MM.1S (cell line): Measurements from ENCODE around the gene HS3ST4.

Experiments
- DNase-seq: peaks from one replicate; pipeline ENCODE4 v3.0.0-alpha.2; 2015
- H2AFZ ChIP-seq: fragments of 300-600 bp; sonication (generic); 2 replicates; pipeline ENCODE4 v1.6.0; 2016; ENCODE audit warnings: antibody characterized with exemption, low read length
- H3F3A ChIP-seq: fragments of 300-600 bp; sonication (generic); 2 replicates; pipeline ENCODE4 v1.6.1; 2016; ENCODE audit warnings: mild to moderate bottlenecking, antibody characterized with exemption, low read length, moderate library complexity, mixed read lengths; ENCODE audit not compliant: insufficient read depth
- H3K27ac ChIP-seq: fragments of 300-600 bp; sonication (generic); 2 replicates; pipeline ENCODE4 v1.5.1; 2016; ENCODE audit warnings: mild to moderate bottlenecking, low read length
- H3K27me3 ChIP-seq: fragments of 300-600 bp; sonication (generic); replicated peaks from 2 replicates; pipeline ENCODE4 v1.6.0; 2016; ENCODE audit warnings: low read length; ENCODE audit not compliant: insufficient read depth
- H3K36me3 ChIP-seq: fragments of 300-600 bp; sonication (generic); replicated peaks from 2 replicates; pipeline ENCODE4 v1.6.1; 2016; ENCODE audit warnings: mild to moderate bottlenecking, low read length, mixed read lengths; ENCODE audit not compliant: insufficient read depth
- H3K4me1 ChIP-seq: fragments of 300-600 bp; sonication (generic); 2 replicates; pipeline ENCODE4 v1.6.1; 2016; ENCODE audit warnings: low read length, mixed read lengths
- H3K4me2 ChIP-seq: fragments of 300-600 bp; sonication (generic); 2 replicates; pipeline ENCODE4 v1.6.0; 2016; ENCODE audit warnings: low read depth, low read length
- H3K4me3 ChIP-seq: fragments of 300-600 bp; sonication (generic); 2 replicates; pipeline ENCODE4 v1.5.1; 2016; ENCODE audit warnings: low read length, mixed read lengths
- H3K79me2 ChIP-seq: fragments of 300-600 bp; sonication (generic); 2 replicates; pipeline ENCODE4 v1.6.1; 2016; ENCODE audit warnings: mixed run types, low read length, mixed read lengths
- H3K9ac ChIP-seq: fragments of 300-600 bp; sonication (generic); 2 replicates; pipeline ENCODE4 v1.6.1; 2016; ENCODE audit warnings: low read length, mixed read lengths
- H3K9me2 ChIP-seq: fragments of 300-600 bp; sonication (generic); replicated peaks from 2 replicates; pipeline ENCODE4 v1.6.1; 2016; ENCODE audit warnings: mild to moderate bottlenecking, low read length, mixed read lengths; ENCODE audit not compliant: insufficient read depth
- H3K9me3 ChIP-seq: fragments of 300-600 bp; sonication (generic); replicated peaks from 2 replicates; pipeline ENCODE4 v1.6.1; 2016; ENCODE audit warnings: mild to moderate bottlenecking, low read length, mixed read lengths; ENCODE audit not compliant: insufficient read depth
- H4K20me1 ChIP-seq: fragments of 300-600 bp; sonication (generic); 2 replicates; pipeline ENCODE4 v1.6.1; 2016; ENCODE audit warnings: mild to moderate bottlenecking, low read length, moderate library complexity, mixed read lengths; ENCODE audit not compliant: insufficient read depth
- EZH2 ChIP-seq: fragments of 300-600 bp; sonication (generic); optimal IDR thresholded peaks from 2 replicates; pipeline ENCODE3; 2017; ENCODE audit warnings: low read depth, mild to moderate bottlenecking, antibody characterized with exemption, low read length, mixed read lengths
- EZH2phosphoT487 ChIP-seq: fragments of 300-600 bp; sonication (generic); IDR thresholded peaks from 2 replicates; pipeline ENCODE4 v1.6.1; 2018; ENCODE audit warnings: antibody characterized with exemption, low read length
- TF ChIP-seq, protein P1 (sequence below): fragments of 300-600 bp; sonication (generic); IDR thresholded peaks from 2 replicates; pipeline ENCODE4 v1.5.1; 2016; ENCODE audit warnings: antibody characterized with exemption, low read length, mixed read lengths

HS3ST4 gene

DNA sequence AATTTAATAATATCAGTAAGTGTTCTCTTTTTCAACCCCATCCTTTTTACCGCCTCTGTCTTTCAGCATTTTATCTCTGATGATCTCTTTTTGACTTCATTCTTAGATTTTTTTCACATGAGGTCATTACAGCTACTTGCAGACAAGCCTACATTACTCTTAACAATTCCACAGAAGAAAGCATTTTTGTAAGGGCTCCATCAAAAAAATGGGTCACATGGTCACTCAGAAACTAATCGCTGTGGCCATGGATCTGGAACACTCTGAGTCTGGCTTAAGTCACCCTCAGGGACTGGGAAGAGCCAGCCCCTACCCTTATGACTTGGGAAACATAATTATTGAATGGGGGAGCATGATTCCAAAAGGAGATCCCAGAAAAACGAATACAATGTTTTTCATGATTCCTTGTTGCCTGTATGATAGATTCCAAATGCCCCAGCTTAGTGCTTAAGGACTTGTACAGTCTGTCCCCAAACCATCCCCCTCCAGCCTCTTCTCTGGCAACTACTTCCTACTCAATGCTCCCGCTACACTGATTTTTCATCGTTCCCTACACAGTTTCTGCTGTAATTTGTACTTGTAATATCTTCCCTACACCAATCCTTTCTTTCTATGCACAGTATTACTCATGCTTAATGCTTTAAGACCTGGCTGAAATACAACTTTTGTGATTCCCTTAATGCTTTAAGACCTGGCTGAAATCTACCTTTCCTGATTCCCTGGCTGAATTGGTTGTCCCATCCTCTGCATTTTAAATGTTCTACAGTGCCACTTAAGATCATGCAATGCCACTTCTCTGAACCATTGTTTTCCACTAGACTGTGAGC is 457.8 kb downstream of the HS3ST4 start:
- Histone ChIP-seq H3K9me2 (no peaks in the 10 kb centered on the region), H3F3A (no peaks in the 10 kb centered on the region), H3K36me3 (no peaks in the 10 kb centered on the region), H3K27ac (no peak overlapping the region), H3K9me3 (no peaks in the 10 kb centered on the region), H3K4me1 (no peaks in the 10 kb centered on the region), H3K4me2 (no peak overlapping the region), H2AFZ (no peak overlapping the region), H3K79me2 (no peaks in the 10 kb centered on the region), H3K27me3 (no peaks in the 10 kb centered on the region), H3K4me3 (no peak overlapping the region), H3K9ac (no peak overlapping the region), H4K20me1 (no peaks in the 10 kb centered on the region)
- TF ChIP-seq, protein P1, sequence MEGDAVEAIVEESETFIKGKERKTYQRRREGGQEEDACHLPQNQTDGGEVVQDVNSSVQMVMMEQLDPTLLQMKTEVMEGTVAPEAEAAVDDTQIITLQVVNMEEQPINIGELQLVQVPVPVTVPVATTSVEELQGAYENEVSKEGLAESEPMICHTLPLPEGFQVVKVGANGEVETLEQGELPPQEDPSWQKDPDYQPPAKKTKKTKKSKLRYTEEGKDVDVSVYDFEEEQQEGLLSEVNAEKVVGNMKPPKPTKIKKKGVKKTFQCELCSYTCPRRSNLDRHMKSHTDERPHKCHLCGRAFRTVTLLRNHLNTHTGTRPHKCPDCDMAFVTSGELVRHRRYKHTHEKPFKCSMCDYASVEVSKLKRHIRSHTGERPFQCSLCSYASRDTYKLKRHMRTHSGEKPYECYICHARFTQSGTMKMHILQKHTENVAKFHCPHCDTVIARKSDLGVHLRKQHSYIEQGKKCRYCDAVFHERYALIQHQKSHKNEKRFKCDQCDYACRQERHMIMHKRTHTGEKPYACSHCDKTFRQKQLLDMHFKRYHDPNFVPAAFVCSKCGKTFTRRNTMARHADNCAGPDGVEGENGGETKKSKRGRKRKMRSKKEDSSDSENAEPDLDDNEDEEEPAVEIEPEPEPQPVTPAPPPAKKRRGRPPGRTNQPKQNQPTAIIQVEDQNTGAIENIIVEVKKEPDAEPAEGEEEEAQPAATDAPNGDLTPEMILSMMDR = no peak
- TF ChIP-seq EZH2phosphoT487 (no peak), EZH2 (no peak)
- no peak for DNase-seq

DNA sequence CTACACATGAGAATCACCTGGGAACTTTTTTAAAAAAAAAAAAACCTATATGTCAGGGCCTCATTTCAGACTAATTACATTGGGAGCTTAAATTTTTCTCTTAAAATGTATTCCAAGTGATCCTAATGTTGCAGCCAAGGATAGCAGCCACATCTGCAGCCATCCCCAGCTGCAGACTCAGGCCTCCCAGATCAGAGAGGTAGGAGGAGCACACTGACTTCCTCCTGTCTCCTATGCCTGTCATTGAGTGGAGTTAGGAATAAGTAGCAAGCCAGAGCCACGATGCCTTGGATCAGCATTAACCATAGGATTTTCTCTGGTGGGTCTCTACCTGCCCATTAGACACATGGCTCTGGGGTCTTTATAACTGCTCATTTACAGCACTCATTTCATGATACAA is 463.5 kb downstream of the HS3ST4 start:
- TF ChIP-seq EZH2phosphoT487 = no peak
- TF ChIP-seq, protein P1 = no peak
- no peak for TF ChIP-seq EZH2
- H3K4me1 ChIP-seq = no peaks in the 10 kb centered on the region
- H3K4me2 ChIP-seq = no peak overlapping the region
- no peaks in the 10 kb centered on the region for H3K9me3 ChIP-seq
- no peaks in the 10 kb centered on the region for H3K79me2 ChIP-seq
- H3K27ac ChIP-seq = no peak overlapping the region
- H3F3A ChIP-seq = no peaks in the 10 kb centered on the region
- H2AFZ ChIP-seq = no peak overlapping the region
- no peak overlapping the region for H3K9ac ChIP-seq
- H3K4me3 ChIP-seq = no peak overlapping the region
- no peaks in the 10 kb centered on the region for H3K9me2 ChIP-seq
- no peak for DNase-seq
- H4K20me1 ChIP-seq = no peaks in the 10 kb centered on the region
- no peaks in the 10 kb centered on the region for H3K36me3 ChIP-seq
- H3K27me3 ChIP-seq = no peaks in the 10 kb centered on the region

DNA sequence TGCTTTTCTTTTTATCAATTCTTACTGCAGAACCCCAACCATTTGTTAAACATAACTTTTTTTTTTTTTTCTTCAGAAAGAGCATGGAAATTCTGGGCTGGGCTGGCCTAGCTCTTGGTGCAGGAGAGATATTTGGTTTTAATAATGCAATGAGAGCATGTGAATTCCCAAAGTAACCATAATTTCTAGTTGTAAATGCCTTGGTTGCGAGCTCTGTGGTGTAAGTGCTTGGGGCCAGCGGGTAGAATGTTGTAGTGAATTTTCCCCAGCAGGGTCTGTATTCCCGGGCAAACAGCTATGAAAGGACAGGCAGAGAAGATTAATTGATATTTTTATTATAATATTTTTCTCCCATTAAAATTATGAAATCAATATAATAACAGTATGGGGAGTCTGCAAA is 465.6 kb downstream of the HS3ST4 start:
- DNase-seq = no peak
- no peak overlapping the region for H3K9ac ChIP-seq
- no peaks in the 10 kb centered on the region for H4K20me1 ChIP-seq
- no peaks in the 10 kb centered on the region for H3F3A ChIP-seq
- H3K9me3 ChIP-seq = no peaks in the 10 kb centered on the region
- no peaks in the 10 kb centered on the region for H3K79me2 ChIP-seq
- H2AFZ ChIP-seq = no peak overlapping the region
- H3K27ac ChIP-seq = no peak overlapping the region
- H3K27me3 ChIP-seq = no peaks in the 10 kb centered on the region
- no peaks in the 10 kb centered on the region for H3K4me1 ChIP-seq
- TF ChIP-seq, protein P1 = no peak
- TF ChIP-seq EZH2phosphoT487 (no peak), EZH2 (no peak)
- no peak overlapping the region for H3K4me3 ChIP-seq
- no peak overlapping the region for H3K4me2 ChIP-seq
- no peaks in the 10 kb centered on the region for H3K9me2 ChIP-seq
- no peaks in the 10 kb centered on the region for H3K36me3 ChIP-seq
